Neural progenitor cell (in vitro differentiated cells): ENCODE measurements around the gene ZNF593OS.

Source experiments
- CTCF ChIP-seq: fragments of 200-600 bp; sonication (generic); IDR thresholded peaks from 2 replicates; pipeline ENCODE4 v1.5.1; 2017; ENCODE audit warnings: antibody characterized with exemption, mild to moderate bottlenecking
- EZH2 ChIP-seq: fragments of 200-600 bp; sonication (generic); IDR thresholded peaks from 2 replicates; pipeline ENCODE4 v1.6.1; 2017; ENCODE audit warnings: antibody characterized with exemption, mild to moderate bottlenecking, moderate library complexity
- EZH2phosphoT487 ChIP-seq: fragments of 200-600 bp; sonication (generic); IDR thresholded peaks from 2 replicates; pipeline ENCODE4 v1.6.1; 2017; ENCODE audit warnings: antibody characterized with exemption

DNA sequence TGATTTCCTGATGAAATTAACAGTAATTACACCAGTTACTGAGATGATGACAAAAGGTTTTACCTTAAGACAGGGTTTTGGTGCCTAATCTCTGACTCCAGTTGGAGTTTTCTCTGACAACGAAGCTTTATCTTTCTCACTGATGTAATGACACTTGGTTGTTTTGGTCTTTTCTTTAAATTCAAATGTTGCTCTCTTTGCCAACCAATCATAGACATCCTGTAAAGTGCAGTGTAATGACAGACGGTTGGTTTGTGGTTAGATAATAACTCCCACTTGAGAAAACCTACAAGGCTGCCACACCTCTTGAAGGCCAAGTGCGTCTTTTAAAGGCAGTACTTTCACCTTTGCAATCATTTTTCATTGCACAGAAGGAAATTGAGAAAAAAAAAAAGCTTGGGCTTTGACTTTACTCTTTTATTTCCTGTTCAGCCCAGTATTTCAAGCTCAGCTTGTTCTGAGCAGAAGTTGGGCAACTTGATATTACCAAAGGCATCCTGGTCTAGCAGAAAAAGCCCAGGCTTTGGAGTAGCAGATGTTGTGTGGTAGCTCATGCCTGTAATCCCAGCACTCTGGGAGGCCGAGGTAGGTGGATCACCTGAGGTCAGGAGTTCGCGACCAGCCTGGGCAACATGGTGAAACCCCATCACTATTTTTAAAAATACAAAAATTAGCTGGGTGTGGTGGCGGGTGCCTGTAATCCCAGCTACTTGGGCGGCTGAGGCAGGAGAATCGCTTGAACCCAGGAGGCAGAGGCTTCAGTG is 45.1 kb downstream of the ZNF593OS start:
- TF ChIP-seq EZH2phosphoT487 (no peak), CTCF (no peak), EZH2 (no peak)
